CD4-positive, alpha-beta T cell treated with Interleukin-15 for 1 hour (primary cell): ENCODE data around the gene PRMT7.
"Not testable (repeated sequence)": the region's sequence is repeated elsewhere in the genome, so short reads cannot be mapped to it uniquely, and the experiment has no call there.

Experiments
- DNase-seq: peaks from one replicate; pipeline ENCODE4 v3.0.0-alpha.2; 2020

Gene PRMT7

DNA sequence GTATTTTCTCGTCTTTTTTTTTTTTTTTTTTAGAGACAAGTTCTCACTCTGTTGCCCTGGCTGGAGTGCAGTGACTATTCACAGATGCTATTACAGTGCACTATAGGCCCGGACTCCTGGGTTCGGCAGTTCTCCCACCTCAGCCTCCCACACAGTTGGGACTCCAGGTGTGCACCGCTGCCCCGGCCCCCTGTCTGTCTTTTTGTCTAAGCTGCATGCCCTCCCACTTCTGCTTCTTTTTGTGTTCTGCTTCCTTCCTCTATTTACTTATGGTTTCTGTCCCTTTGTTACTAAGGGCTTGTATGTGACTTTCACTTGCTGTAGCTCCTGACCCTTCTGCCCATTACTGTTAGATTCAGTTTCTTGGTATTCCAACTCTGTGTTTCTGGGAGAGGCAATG lies 26.0 kb upstream of the PRMT7 start:
- DNase-seq, result peak; percentile 52

DNA sequence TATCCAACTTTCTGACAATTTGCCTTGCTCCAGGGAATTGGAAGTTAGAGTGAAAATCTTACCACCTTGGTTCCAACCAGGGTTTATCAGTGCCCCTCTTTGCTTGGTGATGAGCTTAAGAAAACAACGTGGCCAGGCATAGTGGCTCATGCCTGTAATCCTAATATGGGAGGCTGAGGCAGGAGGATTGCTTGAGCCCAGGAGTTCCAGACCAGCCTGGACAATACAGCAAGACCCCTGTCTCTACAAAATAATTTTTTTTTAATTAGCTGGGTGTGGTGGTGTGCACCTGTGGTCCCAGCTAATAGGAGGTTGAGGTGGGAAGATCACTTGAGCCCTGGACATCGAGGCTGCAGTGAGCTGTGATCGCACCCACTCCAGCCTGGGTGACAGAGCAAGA lies 25.1 kb upstream of the PRMT7 start:
- no peak for DNase-seq

DNA sequence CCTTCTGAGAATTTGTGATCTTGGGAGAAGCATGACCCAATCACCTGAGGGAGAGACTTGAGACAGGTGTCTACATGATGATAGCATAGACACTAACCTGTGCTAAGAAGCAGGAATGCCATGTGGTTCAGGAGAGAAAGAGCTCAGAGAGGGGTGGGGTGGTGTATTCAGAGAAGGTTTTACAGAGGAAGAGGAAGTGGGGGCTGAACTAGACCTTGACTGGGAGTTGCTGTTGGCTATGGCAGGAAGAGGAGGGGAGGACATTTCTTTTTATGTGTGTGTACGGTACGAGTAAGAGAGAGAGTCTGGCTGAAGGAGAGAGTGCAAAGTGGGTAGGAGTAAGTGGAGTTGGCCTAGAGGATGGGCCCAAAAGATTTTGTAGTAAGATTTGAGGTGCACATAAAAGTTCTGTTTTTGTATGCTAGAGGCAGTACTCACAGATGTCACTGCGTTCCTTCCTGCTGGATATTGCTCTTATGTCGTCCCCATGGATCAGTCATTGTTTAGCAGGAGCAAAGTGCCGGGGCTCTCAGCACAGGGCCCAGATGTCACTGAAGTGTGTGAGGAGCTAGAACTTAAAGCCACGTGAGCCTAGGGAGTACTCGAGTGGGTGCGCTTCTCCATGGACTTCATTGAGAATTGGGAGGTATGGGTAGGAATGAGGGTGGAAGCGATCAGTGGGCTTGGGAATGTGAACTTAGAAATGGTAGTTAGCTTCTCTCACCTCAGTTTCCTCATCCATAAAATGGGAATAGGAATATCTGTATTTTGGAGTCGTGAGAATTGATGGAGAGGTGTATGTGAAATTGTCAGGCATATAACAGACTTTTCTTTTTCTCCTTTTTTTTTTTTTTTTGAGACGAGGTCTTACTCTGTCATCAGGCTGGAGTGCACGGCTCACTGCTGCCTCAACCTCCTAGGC lies 24.4 kb upstream of the PRMT7 start:
- peak; percentile 49 for DNase-seq

DNA sequence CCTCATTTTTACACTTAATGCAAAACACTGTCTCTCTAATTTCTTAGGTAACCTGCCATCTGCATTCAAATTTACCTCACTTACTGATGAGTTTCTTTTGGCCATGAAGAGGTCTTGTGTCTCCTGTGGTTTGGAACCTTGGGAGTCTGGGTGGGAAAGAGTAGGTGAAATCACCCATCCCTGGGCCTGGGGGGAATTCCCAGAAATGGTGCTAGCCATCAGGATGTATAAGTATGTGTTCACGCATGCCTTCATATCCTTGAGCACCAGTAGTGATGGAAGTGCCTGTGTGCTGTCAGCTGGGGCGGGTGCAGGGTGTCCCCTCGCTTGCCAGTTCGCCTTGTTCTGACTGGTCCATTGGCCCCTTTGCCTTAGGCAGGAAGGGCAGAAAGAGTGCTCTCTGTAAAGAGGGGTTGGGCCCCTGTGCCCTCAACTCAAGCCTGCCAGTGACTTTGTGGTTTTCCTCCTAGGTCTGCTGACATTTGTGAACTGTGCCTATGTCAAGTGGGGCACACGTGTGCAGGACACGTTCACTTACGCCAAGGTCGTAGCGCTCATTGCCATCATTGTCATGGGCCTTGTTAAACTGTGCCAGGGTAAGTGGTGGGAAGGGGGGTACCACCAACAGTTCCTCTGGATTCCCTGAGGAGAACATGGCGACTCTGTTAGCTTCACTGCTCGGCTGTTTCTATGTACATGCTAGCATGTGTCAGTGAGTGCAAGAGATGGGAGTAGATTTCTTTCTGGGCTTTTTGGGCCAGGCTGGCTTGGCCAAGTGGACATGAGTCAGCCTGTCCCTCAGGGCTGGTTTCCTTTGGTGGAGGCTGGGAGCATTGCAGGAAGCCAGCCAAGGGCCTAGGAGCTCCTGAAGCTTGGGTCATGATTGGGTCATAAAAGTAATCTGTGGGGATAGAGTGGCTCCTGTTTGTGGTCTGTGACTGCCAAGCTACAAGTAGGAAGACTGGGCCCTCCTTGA lies 23.3 kb upstream of the PRMT7 start:
- peak; percentile 46 for DNase-seq

DNA sequence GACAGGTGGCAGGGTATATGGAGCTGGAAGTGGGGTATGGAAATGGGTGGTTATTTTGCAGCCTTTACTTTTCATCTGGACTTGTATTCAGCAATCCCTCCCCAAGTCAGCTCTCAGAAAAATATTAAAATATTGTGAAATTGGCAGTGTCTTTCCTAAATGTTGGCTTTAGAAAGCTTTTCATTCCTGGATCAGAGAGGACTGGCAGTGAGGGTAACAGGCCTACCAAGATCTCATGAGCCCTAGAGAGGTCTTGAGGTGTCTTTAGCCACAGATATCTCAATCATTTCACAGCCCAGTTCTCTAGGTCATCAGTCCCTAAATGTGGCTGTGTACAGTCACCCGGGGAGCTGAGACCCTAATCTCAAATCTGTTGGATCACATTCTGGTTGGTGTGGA lies 22.6 kb upstream of the PRMT7 start:
- no peak for DNase-seq

DNA sequence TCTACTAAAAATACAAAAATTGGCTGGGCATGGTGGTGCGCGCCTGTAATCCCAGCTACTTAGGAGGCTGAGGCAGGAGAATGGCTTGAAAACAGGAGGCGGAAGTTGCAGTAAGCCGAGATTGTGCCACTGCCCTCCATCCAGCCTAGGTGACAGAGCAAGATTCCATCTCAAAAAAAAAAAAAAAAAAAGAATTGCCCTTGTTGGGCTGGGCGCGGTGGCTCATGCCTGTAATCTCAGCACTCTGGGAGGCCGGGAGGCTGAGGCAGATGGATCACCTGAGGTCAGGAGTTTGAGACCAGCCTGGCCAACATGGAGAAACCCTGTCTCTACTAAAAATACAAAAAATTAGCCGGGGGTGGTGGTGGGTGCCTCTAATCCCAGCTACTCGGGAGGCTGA lies 22.0 kb upstream of the PRMT7 start:
- DNase-seq, result not testable (repeated sequence)

DNA sequence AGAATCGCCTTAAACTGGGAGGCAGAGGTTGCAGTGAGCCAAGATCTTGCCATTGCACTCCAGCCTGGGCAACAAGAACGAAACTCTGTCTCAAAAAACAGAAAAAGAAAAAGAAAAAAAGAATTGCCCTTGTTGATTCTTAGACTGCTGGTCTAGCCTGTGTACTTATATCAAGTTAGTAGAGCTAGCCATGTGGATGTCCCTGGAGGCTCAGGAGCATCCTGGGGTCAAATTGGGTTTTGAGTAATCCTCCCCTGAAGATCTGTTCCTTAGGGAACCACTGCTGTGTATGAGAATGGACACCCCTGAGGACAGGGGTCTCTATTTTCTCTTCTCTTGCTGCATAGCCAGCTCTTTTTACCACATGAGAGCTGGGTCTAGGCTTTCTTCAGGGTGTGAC lies 21.6 kb upstream of the PRMT7 start:
- DNase-seq, result no peak

DNA sequence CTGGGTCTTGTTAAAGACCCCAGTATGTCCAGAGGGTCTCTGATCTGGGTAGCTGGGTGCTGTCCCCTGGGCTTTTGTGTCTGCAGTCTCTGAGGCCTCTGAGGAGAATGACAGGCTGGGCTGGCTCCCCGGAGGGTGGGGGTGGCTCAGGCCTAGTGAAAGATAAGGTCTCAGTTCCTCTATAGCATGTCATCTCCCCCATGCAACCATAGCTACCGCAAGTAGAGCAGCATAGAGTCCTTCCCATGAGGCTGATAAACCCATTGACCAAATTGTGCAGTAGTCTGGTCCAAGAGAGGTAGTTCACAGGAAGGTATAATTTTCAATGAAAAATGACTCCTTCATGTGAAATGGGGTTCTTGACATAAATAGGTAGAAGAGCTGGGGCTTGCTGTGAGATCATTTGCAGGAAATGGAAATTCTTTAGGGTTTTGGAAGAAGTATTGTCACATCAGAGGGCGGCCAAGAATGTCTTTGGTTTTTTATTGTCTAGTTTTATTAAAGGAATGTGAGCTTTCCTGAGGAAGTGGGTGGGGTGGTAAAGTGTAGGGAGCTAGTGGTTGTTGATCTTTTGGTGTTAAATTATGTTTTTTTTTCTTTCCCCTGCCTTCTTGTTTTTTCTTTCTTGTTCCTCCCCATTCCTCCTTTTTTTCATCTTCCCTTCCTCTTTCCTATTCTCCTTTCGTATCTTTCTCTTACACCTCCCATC lies 21.0 kb upstream of the PRMT7 start:
- DNase-seq, result peak; percentile 61

DNA sequence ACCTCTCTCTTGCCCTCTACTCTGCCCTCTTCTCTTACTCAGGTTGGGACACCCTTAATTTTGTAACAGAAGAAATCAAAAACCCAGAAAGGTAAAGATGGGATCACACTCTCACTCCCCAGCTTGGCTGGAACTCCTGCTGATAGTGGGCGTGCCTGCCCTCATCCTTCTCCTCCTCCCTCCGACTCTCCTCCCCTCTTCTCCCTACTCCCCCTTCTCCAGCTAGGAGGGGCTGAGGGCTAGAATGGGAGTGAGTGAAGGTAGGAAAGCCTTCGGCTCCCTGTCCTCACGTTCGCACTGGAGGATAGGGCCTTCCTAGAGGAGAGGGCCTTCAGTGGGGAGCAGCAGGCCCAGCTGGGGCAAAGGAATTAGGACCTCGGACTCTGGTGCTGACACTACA lies 20.4 kb upstream of the PRMT7 start:
- DNase-seq, result no peak

DNA sequence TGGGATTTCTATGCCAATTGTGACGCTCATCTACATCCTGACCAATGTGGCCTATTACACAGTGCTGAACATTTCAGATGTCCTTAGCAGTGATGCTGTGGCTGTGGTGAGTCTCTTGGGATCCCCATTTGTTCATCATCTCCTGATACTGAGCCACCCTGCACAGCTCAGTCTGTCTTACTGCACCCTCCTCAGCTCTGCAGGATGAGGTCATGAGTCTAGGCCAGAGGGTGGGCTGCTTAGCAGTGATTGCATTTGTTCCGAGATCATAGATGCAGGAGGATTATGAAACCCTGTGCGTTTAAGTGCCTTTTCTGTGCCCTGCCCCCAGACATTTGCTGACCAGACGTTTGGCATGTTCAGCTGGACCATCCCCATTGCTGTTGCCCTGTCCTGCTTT lies 19.6 kb upstream of the PRMT7 start:
- DNase-seq, result no peak

DNA sequence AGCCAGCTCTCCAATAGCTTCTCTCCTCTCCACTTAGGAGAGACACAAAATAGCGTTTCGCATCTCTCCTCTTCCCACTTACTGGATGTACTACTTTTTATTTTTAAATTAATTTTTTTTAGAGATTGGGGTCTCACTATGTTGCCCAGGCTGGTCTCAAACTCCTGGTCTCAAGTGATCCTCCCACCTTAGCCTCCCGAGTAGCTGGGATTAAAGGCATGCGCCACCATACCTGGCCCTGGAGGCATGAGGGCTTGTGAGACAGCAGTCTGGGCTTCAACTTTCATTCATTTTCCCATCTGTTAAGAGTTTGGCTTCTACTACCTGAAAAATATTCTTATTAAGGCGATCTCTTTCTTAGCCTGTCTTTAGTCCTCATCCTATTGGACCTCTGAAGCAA lies 18.4 kb upstream of the PRMT7 start:
- no peak for DNase-seq

DNA sequence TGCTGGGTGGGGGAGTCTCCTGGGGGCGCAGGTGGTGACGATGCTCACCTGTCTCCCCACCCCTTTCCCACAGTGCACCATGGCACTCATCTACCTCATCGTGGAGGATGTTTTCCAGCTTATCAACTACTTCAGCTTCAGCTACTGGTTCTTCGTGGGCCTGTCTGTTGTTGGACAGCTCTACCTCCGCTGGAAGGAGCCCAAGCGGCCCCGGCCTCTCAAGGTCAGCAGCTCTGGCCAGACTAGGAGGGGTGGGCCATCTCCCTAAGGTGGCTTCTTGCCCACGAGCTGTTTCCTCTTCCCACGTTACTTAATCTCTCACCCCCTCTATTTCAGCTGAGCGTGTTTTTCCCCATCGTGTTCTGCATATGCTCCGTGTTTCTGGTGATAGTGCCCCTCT lies 14.5 kb upstream of the PRMT7 start:
- DNase-seq, result no peak

DNA sequence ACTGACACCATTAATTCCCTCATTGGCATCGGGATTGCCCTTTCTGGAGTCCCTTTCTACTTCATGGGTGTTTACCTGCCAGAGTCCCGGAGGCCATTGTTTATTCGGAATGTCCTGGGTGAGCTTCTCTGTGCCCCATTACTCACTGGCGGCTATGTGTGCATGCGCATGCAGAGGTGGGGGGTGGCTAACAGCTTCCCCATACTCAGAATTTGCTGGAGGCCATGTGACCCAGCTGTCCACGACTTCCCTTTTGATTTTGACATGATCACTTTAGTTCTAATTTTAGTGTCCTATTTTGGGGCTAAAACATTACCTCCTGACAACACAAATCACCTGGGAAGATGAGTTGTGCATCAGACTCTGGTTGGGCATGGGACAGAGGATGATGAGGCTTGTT lies 14.1 kb upstream of the PRMT7 start:
- no peak for DNase-seq

DNA sequence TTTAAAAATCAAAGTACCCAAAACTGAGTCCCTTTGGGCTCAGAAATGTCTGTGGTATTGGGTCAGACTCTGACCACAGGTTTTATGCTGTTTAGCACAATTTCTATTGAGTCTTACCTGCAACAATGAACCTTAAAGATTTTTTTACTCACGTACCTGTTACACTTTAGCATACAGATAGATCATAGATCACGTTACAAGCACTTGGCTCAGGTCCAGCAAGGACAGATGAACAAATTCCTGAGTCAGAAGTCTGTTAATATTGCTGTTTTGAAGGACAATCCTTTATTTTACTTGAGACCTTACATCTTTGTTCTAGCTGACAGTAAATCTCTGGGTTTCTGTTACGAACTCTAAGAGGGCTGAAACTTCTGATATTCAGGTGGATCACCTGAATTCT lies 12.9 kb upstream of the PRMT7 start:
- DNase-seq, result no peak

DNA sequence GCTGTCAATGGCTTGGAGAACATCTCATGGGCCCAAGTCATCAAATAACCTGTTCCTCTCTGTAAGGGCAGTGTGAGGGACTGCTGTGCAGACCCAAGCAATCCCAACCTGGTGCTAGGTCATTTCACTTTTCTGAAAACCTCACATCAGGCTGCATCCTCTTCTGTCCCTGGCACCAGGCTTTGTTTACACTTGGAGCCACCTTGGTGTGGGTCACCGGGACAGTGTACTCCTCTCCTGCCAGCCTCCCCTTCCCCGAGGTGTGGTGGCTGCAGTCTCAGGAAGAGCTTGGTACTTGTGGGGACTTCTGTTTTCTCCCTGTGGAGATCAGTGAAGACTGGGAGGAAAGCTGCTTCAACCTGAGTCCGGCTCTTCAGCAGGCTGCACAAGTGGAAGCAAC lies 12.5 kb upstream of the PRMT7 start:
- DNase-seq, result no peak

DNA sequence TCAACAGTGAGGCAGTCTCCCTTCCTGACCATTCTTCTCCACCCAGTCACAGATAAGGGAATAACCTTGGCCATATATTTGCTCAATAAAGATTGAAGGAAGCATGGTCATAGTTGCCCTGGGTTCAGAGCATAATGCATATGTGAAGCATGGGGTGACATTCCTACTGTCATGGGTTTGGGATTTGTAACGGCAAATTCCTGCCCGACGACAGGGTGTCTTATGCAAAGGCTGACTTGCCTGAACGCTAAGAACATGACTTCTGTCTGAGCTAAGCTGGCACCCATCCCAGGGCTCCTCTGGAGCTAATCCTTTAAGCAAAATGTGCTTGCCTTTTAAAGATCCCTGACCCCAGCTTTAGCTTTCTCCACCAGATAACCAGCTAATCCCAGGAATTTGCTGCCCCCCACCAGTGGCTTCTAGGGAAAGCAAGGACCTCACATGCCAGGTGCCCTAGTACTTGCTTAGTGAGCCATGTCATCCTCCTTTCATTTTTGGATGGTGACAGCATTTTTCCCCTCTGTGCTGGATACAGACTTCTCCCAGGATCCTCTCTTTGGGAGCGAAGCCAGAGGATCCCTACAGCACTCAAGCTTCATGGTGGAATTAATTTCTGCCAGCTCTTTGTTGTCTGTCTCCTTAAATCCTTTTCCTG lies 11.8 kb upstream of the PRMT7 start:
- DNase-seq, result no peak

DNA sequence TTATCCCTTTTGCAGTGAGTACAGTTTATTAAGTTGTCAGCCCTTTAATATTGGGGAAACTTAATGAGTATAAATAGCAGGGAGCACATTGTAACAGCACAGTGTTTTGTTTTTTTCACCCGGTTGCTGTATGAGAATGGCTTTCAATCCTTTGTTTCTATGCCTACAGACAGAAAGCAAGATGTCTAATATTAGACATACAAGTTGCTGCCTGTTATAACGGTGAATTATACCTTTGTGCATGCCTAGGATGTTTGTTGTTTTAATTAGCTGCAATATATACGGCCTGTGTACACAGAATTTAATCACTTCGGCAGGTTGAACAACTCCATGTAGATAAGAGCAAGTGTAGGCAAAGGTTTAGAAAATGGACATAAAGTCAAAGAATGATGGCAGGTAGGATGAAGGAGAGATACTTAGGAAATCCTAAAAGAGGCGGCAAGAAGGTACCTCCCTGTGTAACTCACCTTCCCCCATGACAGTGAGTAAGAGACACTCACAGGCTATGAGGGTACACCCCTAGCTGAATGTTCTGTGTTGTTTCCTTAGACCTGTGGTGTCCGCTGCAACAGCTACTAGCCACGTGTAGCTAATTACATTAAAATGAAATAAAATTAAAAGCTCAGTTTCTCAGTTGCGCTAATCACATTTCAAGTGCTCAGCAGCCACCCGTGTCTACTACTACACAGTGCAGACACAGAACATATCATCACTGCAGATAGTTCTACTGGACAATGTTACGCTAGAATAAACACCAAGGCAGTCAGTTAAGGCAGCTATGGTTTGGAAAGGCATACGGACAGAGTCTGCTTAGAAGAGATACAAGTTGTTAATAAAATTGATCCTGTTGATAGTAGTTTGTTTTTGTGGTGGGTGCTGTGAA lies 11.0 kb upstream of the PRMT7 start:
- DNase-seq, result no peak

DNA sequence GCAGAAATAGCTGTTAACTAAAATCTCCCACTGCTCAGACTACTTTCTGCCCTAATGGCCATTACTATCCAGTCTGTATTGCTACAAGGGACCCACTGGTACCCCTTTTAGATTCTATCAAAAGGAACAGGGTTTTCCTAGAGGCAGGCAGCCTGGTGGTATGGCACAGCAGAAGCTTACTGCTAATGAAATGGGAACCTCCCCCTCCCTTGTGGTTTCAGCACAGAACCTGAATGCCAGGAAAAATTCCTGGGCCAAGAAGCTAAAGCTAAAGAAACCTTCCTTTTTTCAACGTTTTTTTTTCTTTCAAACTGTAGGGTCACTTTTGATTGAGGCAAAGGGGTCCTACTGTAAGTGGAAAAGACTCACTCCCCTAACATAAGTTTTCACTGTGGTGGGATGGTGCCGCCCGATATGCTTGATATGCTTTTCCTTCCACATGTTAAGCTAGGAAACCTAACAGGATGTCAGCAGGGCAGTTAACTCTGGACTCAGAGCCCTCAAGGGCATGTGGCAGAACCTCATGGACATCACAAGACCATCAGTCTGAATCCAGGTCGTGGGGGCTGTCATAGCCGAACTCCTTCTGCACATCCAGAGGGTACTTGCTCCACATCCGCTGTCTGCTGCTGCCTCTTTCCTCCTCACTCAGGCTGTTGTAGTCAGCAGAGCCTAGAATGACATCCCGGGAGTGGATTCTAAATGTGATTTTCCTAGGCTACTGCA lies 9.9 kb upstream of the PRMT7 start:
- no peak for DNase-seq

DNA sequence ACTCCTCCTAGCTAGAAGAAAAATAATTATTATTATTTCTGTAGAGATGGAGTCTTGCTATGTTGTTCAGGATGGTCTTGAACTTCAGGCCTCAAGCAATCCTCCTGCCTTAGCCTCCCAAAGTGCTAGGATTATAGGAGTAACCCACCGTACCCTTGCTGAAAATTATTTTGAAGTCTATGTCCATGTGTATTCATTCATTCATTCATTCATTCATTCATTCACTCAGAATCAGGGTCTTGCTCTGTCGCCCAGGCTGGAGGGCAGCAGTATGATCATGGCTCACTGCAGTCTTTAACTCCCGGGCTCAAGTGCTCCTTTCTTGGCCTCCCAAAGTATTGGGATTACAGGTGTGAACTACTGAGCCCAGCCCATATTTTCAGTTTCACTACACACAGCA lies 4.2 kb upstream of the PRMT7 start:
- DNase-seq, result no peak

DNA sequence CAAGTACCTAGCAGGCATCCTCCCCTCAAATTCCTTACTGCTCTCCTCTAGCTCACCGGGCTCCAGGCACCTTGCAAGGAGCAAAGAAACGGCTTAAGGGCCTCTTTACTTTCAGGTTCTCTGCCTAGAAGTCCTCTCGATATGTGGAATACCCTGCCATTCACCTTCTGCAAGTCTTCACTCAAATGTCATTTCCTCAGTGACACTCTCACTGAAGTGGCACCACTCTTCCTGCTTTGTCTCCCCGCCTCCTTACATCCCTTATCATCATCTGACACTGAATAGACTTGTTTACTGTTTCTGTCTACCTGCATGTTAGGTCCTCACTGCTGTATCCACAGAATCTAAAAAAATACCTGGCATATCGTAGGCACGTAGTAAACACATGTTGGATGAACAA lies 1.0 kb upstream of the PRMT7 start:
- no peak for DNase-seq

DNA sequence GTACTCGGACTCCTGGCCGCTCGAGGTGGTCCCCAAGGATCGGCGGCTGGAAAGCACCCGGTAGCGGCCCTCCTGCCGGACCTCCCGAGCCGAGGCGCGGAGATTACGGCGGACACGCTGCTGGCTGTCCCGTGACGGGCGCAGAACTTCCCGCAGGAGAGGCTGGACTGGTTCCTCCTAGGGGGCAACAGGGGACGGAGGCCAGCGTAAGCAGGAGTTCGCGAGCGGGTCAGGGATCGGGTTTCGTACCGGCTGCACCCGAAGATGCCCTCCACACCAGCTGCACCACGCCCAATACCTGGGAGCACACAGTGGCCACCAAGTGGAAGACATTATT lies 414 bp upstream of the PRMT7 start:
- no peak for DNase-seq
